Activated naive CD4-positive, alpha-beta T cell (primary cell): Measurements from ENCODE around the gene CST7.

ENCODE experiments used
- DNase-seq, 4 experiments: peaks; one replicate each; lab custom pipeline; 2025; lab: John Stamatoyannopoulos, UW

Gene CST7

DNA sequence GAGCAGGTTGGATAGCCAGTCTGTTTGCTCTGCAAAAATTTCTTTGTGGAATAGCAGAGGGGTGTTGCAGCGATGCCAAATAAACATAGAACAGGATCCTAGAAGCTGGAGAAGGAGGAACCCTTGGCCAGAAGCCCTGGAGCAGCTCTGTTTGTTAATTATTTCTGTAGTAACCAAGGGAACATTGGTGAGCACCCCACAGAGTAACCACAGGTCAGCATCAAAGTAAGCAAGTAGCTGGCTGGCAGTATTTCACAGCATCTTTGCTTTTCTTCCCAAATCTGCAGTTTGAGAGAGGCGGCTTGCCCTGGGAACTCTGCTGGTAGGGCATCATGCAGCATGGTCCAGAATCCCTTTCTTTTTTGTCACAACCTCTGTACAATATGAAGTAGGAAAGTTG lies 56.2 kb downstream of the CST7 start:
- no peak for DNase-seq

DNA sequence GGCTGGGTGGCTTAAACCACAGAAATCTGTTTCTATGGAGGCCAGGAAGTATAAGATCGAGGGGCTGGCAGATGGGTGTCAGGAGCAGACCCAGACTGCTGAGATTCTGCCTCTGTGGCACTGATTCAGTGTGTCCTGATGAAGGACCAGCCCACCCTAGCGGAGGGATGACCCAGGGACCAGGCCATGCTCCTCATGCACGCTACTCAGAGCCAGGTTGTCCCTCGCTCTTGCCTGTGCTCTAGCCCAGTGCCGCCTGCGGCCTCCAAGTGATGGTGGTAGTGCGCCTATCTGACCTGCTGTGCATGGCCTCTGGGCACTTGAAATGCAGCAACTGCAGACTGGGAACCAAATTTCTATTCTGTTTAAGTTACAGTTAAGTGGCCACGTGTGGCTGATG lies 56.6 kb downstream of the CST7 start:
- no peak for DNase-seq

DNA sequence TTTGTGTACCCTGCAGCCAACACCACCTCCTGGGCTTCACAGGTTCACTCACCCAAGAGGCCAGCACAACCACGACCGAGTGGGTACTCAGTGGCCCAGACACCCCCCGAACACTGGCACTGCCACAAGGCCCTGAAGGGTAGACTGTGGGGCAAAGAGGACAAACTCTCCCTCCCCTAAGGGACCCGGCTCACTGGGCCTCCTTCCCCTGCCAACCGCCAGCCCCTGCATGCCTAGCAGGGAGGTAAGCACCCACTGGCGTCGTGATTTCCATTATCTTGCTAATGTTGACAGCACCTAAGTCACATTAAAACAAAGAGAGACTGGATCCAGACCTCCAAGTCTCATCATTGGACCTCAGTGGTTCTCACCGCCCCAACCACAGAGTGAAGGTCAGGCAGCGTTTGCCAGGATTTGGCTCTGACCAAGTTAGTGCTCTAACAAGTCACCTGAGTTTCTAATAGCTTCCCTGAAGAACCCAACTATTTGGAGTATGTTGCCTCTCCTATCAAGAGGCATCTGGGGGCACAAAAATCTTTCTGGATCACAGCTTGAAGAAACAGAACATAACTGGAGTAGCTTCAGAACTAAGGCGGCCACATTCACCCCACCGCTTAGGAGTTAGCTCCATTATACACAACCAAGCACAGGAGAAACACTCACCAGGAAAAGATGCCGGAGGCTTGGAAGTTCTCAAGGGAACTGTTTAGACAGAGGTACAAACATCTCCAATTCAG lies 57.5 kb downstream of the CST7 start:
- DNase-seq = no peak

DNA sequence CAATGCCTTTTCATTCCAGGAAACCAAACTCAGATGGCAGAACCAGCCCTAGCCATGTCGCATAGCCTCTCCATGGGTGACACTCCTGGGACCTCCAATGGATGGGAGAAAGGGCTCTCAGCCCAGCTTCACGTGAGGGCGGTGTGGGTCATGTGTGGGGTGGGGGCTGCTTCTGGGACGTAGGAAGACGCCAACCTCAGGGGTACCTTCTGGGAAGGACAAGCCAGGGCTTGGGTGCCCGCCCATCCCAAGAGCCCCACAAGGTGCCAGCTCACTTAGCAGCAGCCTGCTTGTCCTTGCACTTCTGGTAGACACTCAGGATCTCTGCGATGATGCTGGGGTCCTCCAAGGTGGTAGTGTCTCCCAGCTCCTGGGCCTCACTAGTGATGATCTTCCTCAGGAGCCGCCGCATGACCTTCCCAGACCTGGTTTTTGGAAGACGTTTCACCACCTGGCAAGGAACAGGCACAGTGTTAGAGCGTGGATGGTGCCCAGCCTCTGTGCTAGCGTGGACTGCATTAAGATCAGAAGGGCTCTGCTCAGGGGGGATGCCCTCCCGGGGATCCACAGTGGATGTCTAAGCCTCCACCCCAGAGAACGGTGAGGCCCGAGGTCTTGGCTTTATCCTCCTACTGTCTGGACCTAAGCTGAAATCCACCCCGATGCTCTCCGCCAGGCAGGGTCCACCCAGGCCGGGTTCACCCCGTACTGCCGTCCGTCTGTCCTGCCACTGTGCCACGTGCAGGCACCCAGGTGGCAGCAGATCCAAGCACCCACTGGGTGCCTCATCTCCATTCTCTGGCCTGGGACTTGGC lies 58.6 kb downstream of the CST7 start:
- no peak for DNase-seq

DNA sequence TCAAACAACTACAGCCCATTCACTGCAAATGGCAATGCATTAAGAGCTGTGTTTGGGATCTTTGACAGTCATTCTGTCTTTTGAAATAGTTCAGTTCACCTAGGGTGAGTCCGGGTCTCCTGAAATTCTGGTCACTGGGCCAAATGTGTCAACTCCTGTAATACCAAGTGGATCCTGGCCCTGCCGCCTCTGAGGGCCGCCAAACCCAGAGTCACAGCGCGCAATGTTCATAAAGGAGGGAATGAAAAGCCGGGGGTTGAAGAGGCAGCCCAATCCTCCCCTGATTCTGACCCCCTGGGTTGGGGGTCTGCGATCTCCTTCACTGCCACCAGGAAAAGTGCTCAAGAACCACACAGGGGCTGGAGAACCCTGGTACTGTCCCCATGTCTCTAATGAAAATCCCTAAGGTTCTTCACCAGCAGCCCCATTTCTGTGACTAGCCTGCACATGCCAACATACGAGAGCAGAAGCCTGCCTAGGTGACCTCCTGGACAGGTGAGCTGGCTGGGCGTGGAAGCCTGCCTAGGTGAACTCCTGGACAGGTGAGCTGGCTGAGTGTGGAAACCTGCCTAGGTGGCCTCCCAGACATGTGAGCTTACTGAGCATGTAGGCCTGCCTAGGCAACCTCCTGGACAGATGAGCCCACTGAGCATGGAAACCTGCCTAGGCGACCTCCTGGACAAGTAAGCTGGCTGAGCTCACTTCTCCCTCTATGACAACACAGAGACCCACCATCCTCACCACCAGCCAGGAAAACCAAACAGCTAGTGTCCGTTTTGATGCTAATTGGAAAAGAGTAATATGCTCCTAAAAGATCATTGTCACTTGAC lies 59.5 kb downstream of the CST7 start:
- DNase-seq = no peak
